HG02678 (cell line): ENCODE results near the gene NKAPL.
A peak's percentile ranks its signal among the peaks of the same experiment; 100 is the strongest.
"Not testable (repeated sequence)": the region's sequence is repeated elsewhere in the genome, so short reads cannot be mapped to it uniquely, and the experiment has no call there.

Source experiments
- ATAC-seq: cut with Tn5 transposase; IDR thresholded peaks from one replicate; pipeline ENCODE4 v1.9.1; 2021; ENCODE audit warnings: mild to moderate bottlenecking, moderate library complexity; ENCODE audit not compliant: unreplicated experiment

NKAPL gene

GRCh38 chr6:28295326-28295725 lies 36.2 kb downstream of the NKAPL start:
- no peak for ATAC-seq

- ATAC-seq: no peak
Observed at GRCh38 chr6:28296520-28297060, 37.5 kb downstream of the NKAPL start.

- ATAC-seq: peak; percentile 96
Observed at GRCh38 chr6:28303570-28303969, 44.5 kb downstream of the NKAPL start.

- not testable (repeated sequence) for ATAC-seq
Observed at GRCh38 chr6:28306363-28306762, 47.3 kb downstream of the NKAPL start.
